ENCODE measurements around the gene PODN.
A peak's percentile ranks its signal among the peaks of the same experiment; 100 is the strongest.

Gene PODN

DNA sequence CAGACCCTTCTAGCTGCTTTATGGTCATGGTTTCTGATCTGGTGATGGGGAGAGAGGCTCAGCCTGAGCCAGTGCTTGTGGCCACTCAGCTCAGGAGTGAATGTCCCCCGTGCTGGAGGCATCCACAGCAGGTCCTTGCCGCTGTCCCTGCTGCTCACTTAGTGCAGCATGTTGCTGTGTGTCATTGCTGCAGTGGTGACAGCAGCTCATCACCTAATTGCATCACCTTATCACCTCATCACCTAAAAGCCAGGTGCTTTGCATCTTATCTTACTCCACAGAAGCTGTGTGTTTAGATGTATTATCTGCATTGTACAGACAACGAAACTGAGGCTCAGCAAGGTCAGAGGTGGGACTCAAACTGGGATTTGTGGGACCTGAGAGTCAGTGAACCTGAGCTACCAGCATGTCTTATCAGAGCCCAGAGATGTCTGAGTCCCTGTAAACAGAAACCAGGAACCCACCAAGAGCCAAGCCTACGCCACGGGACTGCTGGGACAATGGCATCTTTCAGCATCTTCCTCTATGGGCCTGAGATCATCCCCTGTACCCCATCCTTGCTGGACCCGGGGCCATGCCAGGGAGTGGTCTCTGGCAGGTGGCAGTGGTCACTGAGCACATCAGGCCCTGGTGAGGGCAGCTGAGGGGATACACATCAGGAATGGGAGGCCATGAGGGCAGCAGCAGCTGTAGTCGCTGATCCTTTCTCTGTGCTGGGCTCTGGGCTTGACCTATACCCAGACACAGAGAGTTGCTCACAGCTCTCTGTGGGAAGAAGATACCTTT is 6.5 kb downstream of the PODN start:
- Histone ChIP-seq H3K4me3 (no peak overlapping the region), H3K27ac (no peak overlapping the region)
- DNase-seq (ENCODE audit: low spot score), result peak; percentile 68
- TF ChIP-seq CTCF (IDR thresholded peaks at IDR 0.05), result no peak

- DNase-seq (ENCODE audit: low spot score), result no peak
- no peak overlapping the region for H3K27ac ChIP-seq
- no peak for TF ChIP-seq CTCF (IDR thresholded peaks at IDR 0.05)
Observed at GRCh38 chr1:53069265-53069662, 7.3 kb downstream of the PODN start.

GRCh38 chr1:53069663-53070327 is 7.8 kb downstream of the PODN start:
- H3K4me3 ChIP-seq, result no peak overlapping the region
- no peak overlapping the region for H3K27ac ChIP-seq
- DNase-seq (ENCODE audit: low spot score), result peak; percentile 66
- no peak for TF ChIP-seq CTCF (IDR thresholded peaks at IDR 0.05)

More at GRCh38 chr1:53069265-53069662, 7.3 kb downstream of the PODN start:
- no peak overlapping the region for H3K4me3 ChIP-seq

DNA sequence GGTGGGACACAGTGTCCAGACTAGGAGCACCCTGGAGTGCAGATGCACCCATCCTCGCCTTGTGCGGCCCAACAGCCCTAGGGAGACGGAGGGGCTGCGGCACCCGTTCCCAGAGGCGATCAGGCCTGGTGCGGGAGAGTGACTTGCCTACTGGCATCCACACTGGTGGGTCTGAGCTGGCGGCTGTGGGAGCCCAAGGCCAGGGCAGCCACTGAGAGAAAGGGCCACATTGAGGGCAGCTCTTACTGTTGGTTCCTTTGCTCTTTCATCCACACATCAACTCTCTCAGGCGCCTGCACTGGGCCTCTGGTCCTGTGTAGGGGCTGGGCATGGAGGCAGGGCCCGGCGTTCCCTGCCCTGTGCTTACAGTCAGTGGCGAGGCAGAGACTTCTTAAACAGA is 8.6 kb downstream of the PODN start:
- DNase-seq (ENCODE audit: low spot score), result no peak
- no peak for TF ChIP-seq CTCF (IDR thresholded peaks at IDR 0.05)
- Histone ChIP-seq H3K27ac (no peak overlapping the region), H3K4me3 (no peak overlapping the region)

DNA sequence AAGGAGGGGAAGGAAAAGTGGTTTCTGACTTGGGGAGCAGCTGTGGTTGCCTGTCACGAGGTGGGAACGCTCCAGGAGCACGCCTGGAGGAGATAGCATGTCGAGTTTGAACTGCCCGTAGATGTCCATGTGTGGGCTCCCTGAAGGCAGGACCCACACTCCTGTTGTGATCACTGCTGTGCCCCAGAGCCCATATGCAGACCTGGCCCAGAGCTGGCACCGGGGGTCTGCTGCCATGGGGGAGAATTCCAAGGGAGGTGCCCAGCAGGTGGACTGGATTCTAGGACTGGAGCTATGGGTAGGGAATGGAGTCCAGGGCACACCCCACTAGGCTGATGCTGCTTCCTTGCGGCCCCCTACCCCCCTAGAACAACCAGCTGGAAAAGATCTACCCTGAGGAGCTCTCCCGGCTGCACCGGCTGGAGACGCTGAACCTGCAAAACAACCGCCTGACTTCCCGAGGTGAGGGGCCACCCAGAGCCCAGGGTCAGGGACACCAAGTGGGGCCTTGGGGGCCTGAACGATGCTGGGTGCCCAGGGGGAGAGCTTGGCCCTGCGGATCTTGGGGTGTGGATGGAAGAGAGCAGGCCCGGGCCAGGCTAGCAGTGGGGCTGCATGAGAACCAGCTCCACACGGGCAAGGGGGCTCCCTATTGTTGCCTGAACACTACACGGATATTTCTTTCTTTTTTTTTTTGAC is 9.3 kb downstream of the PODN start:
- Histone ChIP-seq H3K27ac (peak overlapping the region in 1 of 2 donors; percentile 1), H3K4me3 (no peak overlapping the region)
- TF ChIP-seq CTCF (IDR thresholded peaks at IDR 0.05), result no peak
- DNase-seq (ENCODE audit: low spot score), result peak; percentile 71

- no peak overlapping the region for H3K27ac ChIP-seq
- H3K4me3 ChIP-seq, result no peak overlapping the region
- TF ChIP-seq CTCF (IDR thresholded peaks at IDR 0.05), result no peak
- DNase-seq (ENCODE audit: low spot score), result no peak
Observed at GRCh38 chr1:53071915-53072314, 9.9 kb downstream of the PODN start.
